BE2C (cell line): ENCODE measurements around the gene CXCL10.

Experiments
- DNase-seq: peaks from one replicate; pipeline ENCODE4 v3.0.0-alpha.2; 2020
- H3K27me3 ChIP-seq: fragments of 250-450 bp; sonication (Bioruptor Pico); 2 replicates; pipeline ENCODE4 v1.5.1; 2020; ENCODE audit warnings: mild to moderate bottlenecking
- H3K36me3 ChIP-seq: fragments of 250-450 bp; sonication (Bioruptor Pico); 2 replicates; pipeline ENCODE4 v1.5.1; 2020; ENCODE audit warnings: mild to moderate bottlenecking
- H3K4me1 ChIP-seq: fragments of 250-450 bp; sonication (Bioruptor Pico); 2 replicates; pipeline ENCODE4 v1.5.1; 2020
- H3K4me3 ChIP-seq: 2 replicates; pipeline ENCODE4 v1.5.1; 2011; ENCODE audit warnings: low read depth, low read length
- H3K9me3 ChIP-seq: fragments of 250-450 bp; sonication (Bioruptor Pico); 2 replicates; pipeline ENCODE4 v1.5.1; 2020
- TF ChIP-seq, protein P1 (sequence below): IDR thresholded peaks from 2 replicates; pipeline ENCODE4 v1.5.1; 2012; ENCODE audit warnings: mild to moderate bottlenecking, low read depth, low read length

Gene CXCL10

DNA sequence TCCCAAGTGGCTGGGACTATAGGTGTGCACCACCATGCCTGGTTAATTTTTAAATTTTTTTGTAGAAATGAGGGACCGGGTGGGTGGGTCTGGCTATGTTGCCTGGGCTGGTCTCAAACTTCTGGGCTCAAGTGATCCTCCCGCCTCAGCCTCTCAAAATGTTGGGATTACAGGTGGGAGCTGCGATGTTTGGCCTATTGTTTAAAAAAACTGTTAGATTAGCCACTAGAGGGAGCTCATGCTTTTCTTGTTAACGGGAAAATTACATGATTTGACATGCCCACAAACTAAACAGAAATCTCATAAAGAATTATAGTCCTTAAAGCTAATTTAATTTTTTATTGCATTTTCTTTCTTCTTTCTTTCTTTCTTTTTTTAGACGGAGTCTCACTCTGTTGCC is 27.6 kb downstream of the CXCL10 start:
- Histone ChIP-seq H3K36me3 (no peaks in the 10 kb centered on the region), H3K4me3 (no peak overlapping the region), H3K9me3 (no peaks in the 10 kb centered on the region), H3K27me3 (no peaks in the 10 kb centered on the region), H3K4me1 (no peaks in the 10 kb centered on the region)
- TF ChIP-seq, protein P1, sequence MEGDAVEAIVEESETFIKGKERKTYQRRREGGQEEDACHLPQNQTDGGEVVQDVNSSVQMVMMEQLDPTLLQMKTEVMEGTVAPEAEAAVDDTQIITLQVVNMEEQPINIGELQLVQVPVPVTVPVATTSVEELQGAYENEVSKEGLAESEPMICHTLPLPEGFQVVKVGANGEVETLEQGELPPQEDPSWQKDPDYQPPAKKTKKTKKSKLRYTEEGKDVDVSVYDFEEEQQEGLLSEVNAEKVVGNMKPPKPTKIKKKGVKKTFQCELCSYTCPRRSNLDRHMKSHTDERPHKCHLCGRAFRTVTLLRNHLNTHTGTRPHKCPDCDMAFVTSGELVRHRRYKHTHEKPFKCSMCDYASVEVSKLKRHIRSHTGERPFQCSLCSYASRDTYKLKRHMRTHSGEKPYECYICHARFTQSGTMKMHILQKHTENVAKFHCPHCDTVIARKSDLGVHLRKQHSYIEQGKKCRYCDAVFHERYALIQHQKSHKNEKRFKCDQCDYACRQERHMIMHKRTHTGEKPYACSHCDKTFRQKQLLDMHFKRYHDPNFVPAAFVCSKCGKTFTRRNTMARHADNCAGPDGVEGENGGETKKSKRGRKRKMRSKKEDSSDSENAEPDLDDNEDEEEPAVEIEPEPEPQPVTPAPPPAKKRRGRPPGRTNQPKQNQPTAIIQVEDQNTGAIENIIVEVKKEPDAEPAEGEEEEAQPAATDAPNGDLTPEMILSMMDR, result peak; percentile 65
- DNase-seq, result no peak

DNA sequence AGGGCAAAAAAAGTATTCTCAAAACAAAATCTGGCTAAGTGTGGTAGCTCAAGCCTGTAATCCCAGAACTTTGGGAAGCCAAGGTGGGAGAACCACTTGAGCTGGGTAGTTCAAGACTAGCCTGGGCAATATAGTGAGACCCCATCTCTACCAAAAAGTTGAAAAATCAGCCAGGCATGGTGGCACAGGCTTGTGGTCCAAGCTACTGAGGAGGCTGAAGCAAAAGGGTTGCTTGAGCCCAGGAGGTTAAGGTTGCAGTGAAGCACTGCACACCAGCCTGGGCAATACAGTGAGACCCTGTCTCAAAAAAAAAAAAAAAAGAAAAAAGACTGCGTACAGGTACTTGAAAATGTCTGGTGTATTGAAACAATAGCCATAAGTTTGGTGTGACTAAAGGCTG is 30.8 kb downstream of the CXCL10 start:
- Histone ChIP-seq H3K4me1 (peaks cover 4% of the 10 kb centered on the region; the same call in 1 of the 2 replicates), H3K4me3 (no peak overlapping the region), H3K27me3 (no peaks in the 10 kb centered on the region), H3K9me3 (no peaks in the 10 kb centered on the region), H3K36me3 (peaks cover 14% of the 10 kb centered on the region)
- TF ChIP-seq, protein P1, result no peak
- DNase-seq, result no peak

DNA sequence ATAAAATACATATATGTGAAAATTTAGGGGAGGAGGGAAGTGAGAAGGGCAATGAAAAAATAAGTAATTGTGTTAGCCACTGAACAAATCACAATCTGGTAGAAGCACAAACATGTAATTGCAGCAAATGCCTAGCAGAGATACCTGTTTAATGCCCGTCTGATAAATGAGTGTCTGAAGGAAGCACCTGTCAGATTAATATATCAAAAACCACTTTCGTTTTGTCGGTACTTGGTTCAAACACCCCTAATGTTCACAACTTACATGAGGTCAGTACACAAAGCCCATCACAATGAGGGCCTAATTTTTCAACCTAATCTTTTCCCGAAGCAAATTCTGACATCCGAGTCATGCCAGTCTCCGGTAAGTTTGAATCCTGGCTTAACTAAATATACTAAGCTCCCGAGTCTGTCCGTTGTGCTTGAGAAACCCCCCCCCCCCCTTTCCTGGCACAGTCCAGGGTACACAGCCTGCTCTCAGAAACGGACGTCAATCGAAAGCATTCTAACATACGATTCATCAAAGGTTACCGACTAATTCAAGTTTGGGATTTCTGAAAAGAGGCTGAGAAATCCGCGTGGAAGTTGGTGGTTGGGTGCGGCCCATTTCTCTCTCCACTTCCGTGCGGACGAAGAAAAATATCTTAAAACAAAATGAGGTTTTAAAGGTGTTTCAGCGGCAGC is 33.3 kb downstream of the CXCL10 start:
- DNase-seq, result no peak
- H3K36me3 ChIP-seq, result peaks cover 21% of the 10 kb centered on the region
- H3K9me3 ChIP-seq, result no peaks in the 10 kb centered on the region
- H3K4me1 ChIP-seq, result peaks cover 4% of the 10 kb centered on the region; the same call in 1 of the 2 replicates
- peak overlapping the region; percentile 89 for H3K4me3 ChIP-seq
- H3K27me3 ChIP-seq, result no peaks in the 10 kb centered on the region
- TF ChIP-seq, protein P1, result no peak

DNA sequence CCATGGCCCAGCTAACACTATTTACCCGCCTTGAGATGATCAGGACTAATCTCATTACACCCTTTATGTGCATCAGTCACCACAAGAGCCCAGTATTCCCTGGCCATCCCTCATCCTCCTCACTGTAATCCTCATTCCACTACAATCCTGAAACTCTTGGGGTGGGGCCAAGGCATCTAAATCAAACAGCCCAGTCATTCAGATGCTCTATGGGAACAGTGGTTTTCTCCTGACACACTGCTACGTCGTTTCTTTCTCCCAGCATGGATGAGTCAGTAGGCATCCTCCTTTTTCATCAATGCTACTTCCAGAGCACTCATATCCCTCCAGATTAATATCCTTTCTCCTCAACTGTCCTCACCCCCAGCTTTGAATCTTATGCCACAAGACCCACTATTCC is 38.2 kb downstream of the CXCL10 start:
- TF ChIP-seq, protein P1, result no peak
- DNase-seq, result no peak
- peaks cover 47% of the 10 kb centered on the region for H3K36me3 ChIP-seq
- no peak overlapping the region for H3K4me3 ChIP-seq
- peaks cover 4% of the 10 kb centered on the region; the same call in 1 of the 2 replicates for H3K4me1 ChIP-seq
- H3K27me3 ChIP-seq, result no peaks in the 10 kb centered on the region
- no peaks in the 10 kb centered on the region for H3K9me3 ChIP-seq

DNA sequence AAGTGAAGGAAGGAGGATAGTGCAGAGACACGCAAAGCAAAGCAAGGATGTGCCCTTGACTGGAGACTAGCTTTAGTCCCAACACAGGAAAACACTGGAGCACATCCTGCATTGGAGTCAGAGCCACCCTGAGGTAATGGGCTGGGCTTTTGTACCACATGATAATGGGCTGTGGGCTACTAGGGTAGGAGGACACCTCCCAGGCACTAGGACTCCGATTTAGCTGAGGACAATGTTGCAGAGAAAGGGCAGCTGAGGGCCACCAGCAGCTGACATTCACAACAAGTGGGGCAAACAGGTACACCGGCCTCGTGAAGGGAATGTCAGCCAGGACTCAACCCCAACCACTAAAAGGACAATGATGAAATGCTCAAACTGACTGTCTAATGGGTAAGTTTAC is 42.7 kb downstream of the CXCL10 start:
- Histone ChIP-seq H3K4me3 (no peak overlapping the region), H3K9me3 (no peaks in the 10 kb centered on the region), H3K27me3 (no peaks in the 10 kb centered on the region), H3K4me1 (no peaks in the 10 kb centered on the region), H3K36me3 (peaks cover 65% of the 10 kb centered on the region)
- TF ChIP-seq, protein P1, result no peak
- no peak for DNase-seq

DNA sequence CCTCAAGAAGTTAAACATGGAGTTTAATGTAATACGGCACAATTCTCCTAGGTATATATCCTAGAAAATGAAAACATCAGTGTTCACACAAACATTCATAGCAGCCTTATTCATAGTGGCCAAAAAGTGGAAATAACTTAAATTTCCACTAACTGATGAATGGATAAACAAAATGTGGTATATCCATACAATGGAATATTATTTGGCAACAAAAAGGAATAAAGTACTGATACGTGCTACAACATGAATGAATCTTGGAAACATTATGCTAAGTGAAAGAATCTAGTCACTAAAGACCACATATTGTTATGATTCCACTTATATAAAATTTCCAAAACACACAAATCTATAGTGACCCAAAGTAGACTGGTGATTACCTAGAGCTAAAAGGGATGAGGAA is 47.1 kb downstream of the CXCL10 start:
- no peak for DNase-seq
- Histone ChIP-seq H3K36me3 (peaks cover 82% of the 10 kb centered on the region), H3K4me1 (no peaks in the 10 kb centered on the region), H3K4me3 (no peak overlapping the region), H3K9me3 (no peaks in the 10 kb centered on the region), H3K27me3 (no peaks in the 10 kb centered on the region)
- TF ChIP-seq, protein P1, result no peak
